Fibroblast of the aortic adventitia (primary cell): ENCODE results near the gene FBXL7. TPM values are rescaled to one million over a fixed set of nuclear protein-coding genes. Genes with fewer than 3 reads are reported as not detected.

ENCODE experiments used
- DNase-seq: peaks from one replicate; pipeline ENCODE4 v3.0.0-alpha.2; 2010; ENCODE audit warnings: low read depth
- H3K4me3 ChIP-seq: 2 replicates; pipeline ENCODE4 v1.5.1; 2011; ENCODE audit warnings: low read depth, mild to moderate bottlenecking, control low read depth, low read length, moderate library complexity
- CTCF ChIP-seq: IDR thresholded peaks from 2 replicates; pipeline ENCODE4 v1.5.1; 2011; ENCODE audit warnings: mild to moderate bottlenecking, low read length, control low read depth, inconsistent platforms; ENCODE audit not compliant: insufficient read depth
- total RNA-seq: library from RNA; depleted of rRNA; stranded (reverse); fragments of >200 nt; gene quantifications from 2 replicates; pipeline ENCODE4 v1.2.3, GENCODE V29; 2012; ENCODE audit warnings: low replicate concordance

The FBXL7 gene
- total RNA-seq, 1 donor = 12.4 TPM

GRCh38 chr5:15529013-15529412 is 29.0 kb downstream of the FBXL7 start:
- DNase-seq = no peak
- no peak for TF ChIP-seq CTCF
- H3K4me3 ChIP-seq = no peak overlapping the region

DNA sequence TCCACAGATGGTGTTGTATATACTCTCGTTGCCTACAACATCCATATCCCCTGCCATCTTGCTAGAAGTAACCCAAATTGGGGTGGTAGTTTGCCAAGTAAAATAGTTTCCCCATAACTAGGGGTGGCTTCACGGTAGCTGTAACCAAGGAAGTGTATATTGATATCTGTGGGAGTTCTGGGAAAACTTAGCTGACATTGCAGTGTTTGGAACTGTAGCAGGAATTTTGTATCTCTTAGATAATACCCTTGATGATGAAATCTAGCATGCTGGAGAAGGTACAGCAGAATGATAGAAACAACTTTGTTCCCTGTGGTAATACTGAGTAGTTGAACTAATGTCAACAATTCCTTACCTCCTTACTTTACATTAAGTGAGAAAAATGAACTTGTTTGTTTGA is 29.8 kb downstream of the FBXL7 start:
- peak; percentile 50 for DNase-seq
- H3K4me3 ChIP-seq = no peak overlapping the region
- no peak for TF ChIP-seq CTCF

DNA sequence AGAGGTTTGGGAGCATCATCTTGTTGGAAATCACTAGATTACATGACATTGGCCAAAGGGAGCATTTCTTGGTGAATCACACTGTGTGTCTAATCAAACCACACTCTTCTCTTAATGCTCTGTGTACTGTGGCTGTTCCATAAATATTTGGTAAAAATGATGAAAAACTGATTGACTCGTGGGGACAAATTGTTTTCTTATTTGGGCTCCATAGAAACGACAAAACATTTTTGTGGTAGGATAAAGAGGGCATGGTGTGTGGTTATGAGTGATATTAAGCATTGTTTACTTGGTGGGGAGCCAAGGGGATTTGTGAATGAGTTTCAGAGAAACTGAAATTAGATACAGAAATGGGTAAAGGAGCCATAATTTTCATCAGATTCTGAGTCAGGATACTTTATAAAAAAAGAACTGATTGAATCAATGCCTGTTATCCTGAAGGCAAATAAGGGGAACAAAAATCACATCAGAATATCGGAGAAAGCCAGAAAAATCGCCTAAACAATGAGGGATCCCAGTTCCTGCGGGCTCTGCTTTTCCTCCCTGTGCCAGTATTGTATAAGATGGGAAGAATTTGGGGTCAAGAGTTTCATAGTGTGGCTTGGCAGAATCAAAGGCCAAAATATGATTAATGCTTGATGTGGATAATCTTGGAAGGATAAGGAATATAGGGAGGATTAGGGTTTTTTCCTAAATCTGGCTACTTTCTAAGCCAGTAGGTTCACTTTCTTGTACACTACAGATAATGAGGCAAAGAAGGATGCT is 33.3 kb downstream of the FBXL7 start:
- DNase-seq = peak; percentile 92
- TF ChIP-seq CTCF = no peak
- H3K4me3 ChIP-seq = no peak overlapping the region

GRCh38 chr5:15535938-15536337 is 36.0 kb downstream of the FBXL7 start:
- no peak for TF ChIP-seq CTCF
- no peak for DNase-seq
- H3K4me3 ChIP-seq = no peak overlapping the region

- no peak overlapping the region for H3K4me3 ChIP-seq
- TF ChIP-seq CTCF = no peak
These were observed 38.5 kb downstream of the FBXL7 start for GRCh38 chr5:15538516-15538915.

GRCh38 chr5:15539951-15540350 is 40.0 kb downstream of the FBXL7 start:
- DNase-seq = no peak
- no peak for TF ChIP-seq CTCF
- H3K4me3 ChIP-seq = no peak overlapping the region

More at GRCh38 chr5:15538516-15538915, 38.5 kb downstream of the FBXL7 start:
- no peak for DNase-seq

DNA sequence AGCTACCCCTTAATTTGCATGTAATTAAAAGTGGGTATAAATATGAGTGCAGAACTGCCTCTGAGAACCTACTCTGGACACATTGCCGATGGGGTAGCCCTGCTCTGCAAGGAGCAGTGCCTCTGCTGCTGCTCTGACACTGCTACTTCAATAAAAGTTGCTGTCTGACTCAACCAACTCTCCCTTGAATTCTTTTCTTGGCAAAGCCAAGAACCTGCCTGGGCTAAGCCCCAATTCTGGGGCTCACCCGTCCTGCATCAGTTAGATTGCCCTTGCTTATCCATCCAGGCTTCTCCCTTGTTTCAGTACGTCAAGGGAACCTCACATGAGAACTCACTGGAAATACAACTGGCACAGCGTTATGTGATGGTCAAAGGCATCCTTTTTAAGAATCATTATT is 44.1 kb downstream of the FBXL7 start:
- DNase-seq = peak; percentile 73
- TF ChIP-seq CTCF = no peak
- H3K4me3 ChIP-seq = no peak overlapping the region
